C1 segment of cervical spinal cord (tissue), 14 donors: Measurements from ENCODE around the gene SLC41A1.

ENCODE experiments used
- DNase-seq, 14 donors: peaks; one replicate each; lab custom pipeline; 2025; lab: John Stamatoyannopoulos, UW

Gene SLC41A1

GRCh38 chr1:205787287-205787916, 25.6 kb downstream of the SLC41A1 start:
- no peak for DNase-seq

DNA sequence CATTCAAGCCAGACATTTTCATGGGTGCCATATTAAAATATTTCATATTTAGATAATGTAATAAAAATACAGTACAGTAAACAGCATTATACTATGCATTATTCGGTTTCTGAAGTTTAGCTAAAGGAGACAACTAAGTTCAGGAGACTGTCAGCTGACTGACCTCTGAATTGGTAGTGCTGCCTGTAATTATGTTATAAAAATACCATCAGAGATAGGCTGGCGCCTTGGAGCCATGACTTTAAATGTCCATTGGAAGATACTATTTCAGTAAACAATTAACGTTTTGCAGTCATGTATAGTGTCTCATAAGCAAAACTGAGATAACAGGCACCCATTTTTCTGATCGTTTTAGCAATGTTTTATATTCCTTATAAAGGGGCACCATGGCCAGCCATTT, 26.4 kb downstream of the SLC41A1 start:
- no peak for DNase-seq

GRCh38 chr1:205785446-205785845, 27.6 kb downstream of the SLC41A1 start:
- no peak for DNase-seq

- DNase-seq: peak in 2 of 14 donors; percentile 34 to 41
Observed at GRCh38 chr1:205783904-205784303, 29.1 kb downstream of the SLC41A1 start.

DNA sequence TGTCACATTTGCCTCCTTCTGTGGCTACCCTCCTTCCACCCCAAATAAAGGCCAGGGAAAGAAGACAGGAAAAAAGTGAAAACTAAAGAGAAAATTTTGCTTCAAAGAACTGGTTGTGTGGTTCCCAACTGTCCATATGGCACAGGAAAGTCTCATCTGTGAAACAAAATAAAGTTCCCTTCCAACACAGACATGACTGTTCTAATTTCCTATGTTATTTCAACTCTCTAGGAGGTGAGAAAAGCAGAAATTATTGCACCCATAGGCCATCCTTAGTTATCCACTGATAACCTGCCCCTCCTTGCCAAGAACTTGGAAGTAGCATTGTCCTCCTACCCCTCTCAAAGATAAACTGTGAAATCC, 29.6 kb downstream of the SLC41A1 start:
- DNase-seq: peak in 1 of 14 donors; percentile 77

DNA sequence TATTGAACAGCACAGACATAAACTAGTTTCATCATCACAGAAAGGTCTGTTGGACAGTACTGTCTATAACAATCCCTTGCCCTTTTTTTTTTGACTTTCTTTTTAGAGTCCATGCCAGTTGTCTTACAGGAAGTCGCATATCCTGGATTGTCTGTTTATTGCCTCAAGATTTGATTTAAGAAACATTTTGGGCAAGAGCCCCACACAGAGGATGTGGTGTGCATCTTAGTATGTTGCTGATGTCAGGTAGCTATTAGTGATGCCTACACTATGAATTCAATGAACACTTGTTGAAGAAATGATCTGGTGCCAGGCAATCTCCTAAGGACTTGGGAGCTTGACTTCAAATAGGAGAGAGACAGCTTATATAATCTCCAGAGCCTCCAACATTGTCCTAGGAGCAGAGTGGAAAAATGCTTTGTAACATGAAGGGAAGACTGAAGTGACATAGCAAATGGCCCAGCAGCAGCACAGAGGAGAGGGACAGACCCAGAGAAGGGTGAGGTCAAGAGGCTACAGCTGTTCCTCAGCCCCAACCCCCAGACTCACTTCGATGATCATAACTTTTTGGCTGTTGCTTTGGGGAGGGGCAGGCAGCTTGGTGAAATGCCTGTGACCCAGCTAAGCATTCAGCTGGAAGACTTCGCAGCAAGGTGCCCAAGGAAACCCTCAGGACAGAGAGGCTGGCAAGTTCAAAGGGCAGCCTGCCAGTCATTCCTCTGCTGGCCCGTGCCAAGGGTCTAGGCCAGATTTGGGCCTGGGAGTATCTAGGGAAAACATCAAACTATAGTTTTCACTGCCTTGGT, 30.2 kb downstream of the SLC41A1 start:
- peak in 2 of 14 donors; percentile 16 to 79 for DNase-seq

DNA sequence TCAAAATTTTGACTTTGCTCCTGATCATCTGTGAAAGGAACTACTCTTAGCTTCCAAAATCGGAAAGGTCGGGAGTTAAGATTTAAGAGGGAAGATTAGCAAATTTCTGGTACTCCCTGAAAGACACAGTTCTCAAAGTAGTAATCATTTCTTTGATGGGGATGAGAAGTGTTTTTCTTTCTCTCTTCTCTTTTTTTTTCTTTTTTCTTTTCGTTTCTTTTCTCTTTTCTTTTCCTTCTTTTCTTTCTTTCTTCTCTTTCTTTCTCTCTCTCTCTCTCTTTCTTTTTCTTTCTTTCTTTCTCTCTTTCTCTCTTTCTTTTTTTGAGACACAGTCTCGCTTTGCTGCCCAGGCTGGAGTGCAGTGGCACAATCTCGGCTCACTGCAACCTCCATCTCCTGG, 32.7 kb downstream of the SLC41A1 start:
- DNase-seq: no peak

DNA sequence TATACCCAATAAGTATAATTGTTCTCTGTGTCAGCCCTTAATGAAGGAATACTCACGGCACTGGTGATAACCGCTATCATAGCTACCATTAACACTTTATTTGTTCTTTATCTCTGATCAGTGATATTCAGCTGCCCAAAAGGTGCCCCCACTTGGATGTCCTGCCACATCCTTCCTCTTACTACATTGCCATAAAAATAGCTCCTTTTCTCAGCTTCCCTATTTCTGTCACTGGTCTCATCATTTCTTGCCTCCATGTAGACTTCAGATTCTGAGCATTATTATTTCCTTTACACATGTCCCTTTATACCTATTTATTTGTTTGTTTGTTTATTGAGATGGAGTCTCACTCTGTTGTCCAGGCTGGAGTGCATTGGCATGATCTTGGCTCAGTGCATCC, 35.0 kb downstream of the SLC41A1 start:
- DNase-seq: no peak

GRCh38 chr1:205775717-205776056, 37.3 kb downstream of the SLC41A1 start:
- no peak for DNase-seq

- DNase-seq: peak in 13 of 14 donors; percentile 7 to 84 (median 74)
Observed at GRCh38 chr1:205775015-205775716, 37.8 kb downstream of the SLC41A1 start, which contains the start of gene RAB29. Gene RAB29 (minus strand): TSS chr1:205775482. CDS start chr1:205774956, 526 bp downstream.

GRCh38 chr1:205774198-205775014, 38.6 kb downstream of the SLC41A1 start:
- DNase-seq: peak in 2 of 14 donors; percentile 48 to 51

DNA sequence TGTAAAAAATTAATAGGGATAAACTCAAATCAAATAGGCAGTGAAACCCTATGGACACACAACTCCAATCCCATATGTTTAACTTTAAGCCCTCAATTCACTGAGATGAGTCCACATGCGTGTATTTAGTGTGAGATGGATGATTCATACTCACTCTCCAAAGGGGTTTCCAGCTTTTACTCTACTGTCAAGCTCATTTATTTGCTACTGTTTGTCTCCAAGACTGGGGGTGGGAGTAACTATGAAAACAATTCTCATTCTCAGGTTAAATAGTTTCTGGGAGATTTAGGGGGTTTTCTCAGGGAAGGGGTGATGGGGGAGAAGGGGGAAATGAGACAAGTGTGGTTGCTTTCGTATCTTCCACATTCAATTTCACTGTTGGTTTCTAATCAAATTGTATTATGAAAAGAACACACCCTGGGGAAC, 40.4 kb downstream of the SLC41A1 start:
- no peak for DNase-seq

DNA sequence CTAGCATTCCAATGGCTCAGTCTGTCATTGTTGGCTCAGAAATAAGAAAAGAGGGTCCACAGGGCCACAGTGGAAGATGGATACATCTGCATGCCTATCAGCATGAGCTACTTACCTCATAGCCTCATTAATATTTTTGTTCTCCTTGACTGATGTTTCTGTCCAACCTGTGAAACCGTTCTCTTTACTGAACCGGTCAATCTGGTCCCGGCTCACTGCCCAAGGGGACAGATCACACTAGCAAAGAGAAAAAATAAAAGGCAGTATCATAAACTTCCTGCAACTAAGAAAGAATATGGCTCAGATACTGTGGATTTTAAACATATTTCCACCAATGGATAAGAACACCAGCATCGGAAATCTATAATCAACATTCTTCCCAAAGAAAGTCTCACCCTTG, 42.4 kb downstream of the SLC41A1 start:
- no peak for DNase-seq

GRCh38 chr1:205769641-205770365, 43.2 kb downstream of the SLC41A1 start:
- DNase-seq: no peak

DNA sequence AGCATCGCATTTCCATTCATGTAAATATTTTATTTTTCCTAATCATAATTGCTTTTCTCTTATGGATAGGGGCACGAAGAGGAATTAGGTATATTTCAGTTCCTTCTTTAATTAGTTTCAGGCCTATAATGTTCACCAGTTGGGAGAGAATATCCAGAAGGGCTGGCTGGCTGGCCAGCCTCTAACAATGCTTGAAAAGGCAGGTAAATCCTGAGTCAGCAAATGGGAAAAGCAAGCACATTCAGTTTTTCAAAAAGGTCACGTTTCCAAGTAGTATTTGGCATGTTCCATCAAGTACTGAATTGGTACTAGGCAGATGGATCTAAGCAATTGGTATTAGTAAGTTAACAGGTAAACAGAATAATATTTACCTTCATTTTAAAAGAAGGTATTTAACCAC, 45.8 kb downstream of the SLC41A1 start:
- no peak for DNase-seq

- no peak for DNase-seq
Observed at GRCh38 chr1:205766570-205766969, 46.4 kb downstream of the SLC41A1 start.

DNA sequence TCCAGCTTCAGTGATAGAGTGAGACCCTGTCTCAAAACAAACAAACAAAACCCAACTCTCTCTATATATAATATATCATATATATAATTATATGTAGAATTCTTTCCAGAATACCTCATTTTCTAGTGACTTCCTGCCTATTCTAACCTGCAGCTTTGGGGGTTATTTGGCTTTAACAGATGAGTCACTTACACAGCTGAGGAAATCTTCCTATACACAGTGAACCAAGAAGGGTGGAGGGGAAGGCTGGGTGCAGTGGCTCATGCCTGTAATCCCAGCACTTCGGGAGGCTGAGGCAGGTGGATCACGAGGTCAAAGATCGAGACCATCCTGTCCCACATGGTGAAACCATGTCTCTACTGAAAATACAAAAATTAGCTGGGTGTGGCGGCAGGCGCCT, 47.0 kb downstream of the SLC41A1 start:
- no peak for DNase-seq

DNA sequence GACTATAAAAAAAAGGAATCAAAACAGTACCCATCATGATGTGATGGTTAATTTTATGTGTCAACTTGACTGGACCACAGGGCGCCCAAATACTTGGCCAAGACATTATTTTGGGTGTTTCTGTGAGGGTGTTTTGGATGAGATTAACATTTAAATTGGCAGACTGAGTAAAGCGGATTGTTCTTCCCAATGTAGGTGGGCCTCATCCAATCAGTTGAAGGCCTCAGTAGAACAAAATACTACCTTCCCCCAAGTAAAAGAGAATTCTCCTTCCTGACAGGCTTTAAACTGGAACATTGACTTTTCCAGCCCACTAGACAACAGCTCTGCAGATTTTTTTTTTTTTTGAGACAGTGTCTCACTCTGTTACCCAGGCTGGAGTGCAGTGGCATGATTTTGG, 48.4 kb downstream of the SLC41A1 start:
- no peak for DNase-seq

- no peak for DNase-seq
Observed at GRCh38 chr1:205763980-205764379, 49.0 kb downstream of the SLC41A1 start.

DNA sequence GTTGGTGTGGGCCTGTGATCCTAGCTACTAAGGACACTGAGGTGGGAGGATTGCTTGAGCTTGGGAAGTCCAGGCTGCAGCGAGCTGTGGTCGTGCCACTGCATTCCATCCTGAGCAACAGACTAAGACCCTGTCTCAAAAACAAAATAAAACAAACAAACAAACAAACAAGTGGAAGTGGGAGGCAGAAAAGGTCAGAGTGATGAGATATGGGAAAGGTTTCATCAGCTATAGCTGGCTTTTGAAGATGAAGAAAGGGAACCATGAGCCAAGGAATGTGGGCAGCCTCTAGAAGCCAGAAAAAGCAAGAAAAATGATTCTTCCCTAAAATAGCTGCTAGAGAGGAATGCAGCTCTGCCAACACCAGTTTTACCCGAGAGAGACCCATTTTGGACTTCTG, 52.4 kb downstream of the SLC41A1 start:
- DNase-seq: no peak

- no peak for DNase-seq
Observed at GRCh38 chr1:205756552-205756951, 56.4 kb downstream of the SLC41A1 start.
